AG04450 (cell line): ENCODE measurements around the gene EPB41L4A. TPM values are rescaled to one million over a fixed set of nuclear protein-coding genes. Genes with fewer than 3 reads are reported as not detected.

ENCODE experiments used
- CTCF ChIA-PET: fragments of 300-600, 350-600 bp; formaldehyde crosslinking; extraction: SDS; loops from one replicate; lab custom pipeline; 2022; ENCODE audit warnings: antibody characterized with exemption, inconsistent platforms; lab: Charles Lee
- POLR2A ChIA-PET: fragments of 350-600 bp; formaldehyde crosslinking; extraction: SDS; loops from one replicate; lab custom pipeline; 2021; ENCODE audit warnings: antibody characterized with exemption, inconsistent platforms; lab: Yijun Ruan, JAX
- DNase-seq: peaks from one replicate; pipeline ENCODE4 v3.0.0-alpha.2; 2011; ENCODE audit warnings: low read depth, low spot score
- H3K27ac ChIP-seq: one replicate; pipeline ENCODE4 v1.5.1; 2012; ENCODE audit warnings: low read depth, low read length, control low read depth
- H3K27me3 ChIP-seq: one replicate; pipeline ENCODE4 v1.6.0; 2012; ENCODE audit warnings: low read length; ENCODE audit not compliant: control insufficient read depth, insufficient read depth
- H3K4me3 ChIP-seq: 2 replicates; pipeline ENCODE4 v1.5.1; 2011; ENCODE audit warnings: mild to moderate bottlenecking, low read depth, low read length, control low read depth
- H3K9me3 ChIP-seq: 2 replicates; pipeline ENCODE4 v1.5.1; 2012; ENCODE audit warnings: low read length; ENCODE audit not compliant: control insufficient read depth, insufficient read depth
- polyA plus RNA-seq: library from polyadenylated mRNA; depleted of rRNA; stranded (reverse); fragments of >200 nt; gene quantifications from 2 replicates; pipeline ENCODE4 v1.2.3, GENCODE V29; 2011
- TF ChIP-seq, protein P1 (sequence below): IDR thresholded peaks from 2 replicates; pipeline ENCODE4 v1.5.1; 2011; ENCODE audit warnings: low read depth, low read length, control low read depth, inconsistent platforms

EPB41L4A gene
- polyA plus RNA-seq, 1 experiment, result not detected

DNA sequence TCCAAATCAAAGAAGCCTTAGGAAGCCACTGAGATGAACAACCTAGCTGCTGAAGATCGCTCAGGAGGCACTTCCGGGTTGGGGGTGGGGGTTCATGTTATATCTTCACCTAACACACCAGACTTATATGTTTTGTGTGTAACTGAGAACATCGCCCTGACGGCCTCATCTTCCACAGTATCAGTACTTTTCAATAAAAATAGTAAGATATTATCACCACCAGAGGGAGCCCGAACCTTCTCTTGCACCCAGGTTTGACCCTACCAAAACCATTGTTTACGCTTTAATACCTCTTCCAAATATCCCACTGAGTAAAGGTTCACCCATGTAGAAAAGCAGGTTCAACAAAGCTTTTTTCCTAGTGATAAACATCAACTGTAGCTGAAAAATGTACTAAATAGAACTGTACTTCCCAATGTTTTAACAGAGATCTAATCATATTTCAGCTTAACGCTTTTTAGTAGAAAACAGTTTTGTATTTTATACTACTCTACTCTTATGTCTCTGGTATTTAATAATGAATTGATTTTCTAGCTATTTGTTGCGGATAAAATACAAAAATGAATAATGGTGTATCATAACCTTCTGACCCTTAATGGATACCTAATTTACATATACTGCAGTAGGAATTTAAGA lies 244.0 kb downstream of the EPB41L4A start:
- CTCF ChIA-PET, result interaction anchor here (0.5 to 3.5 kb wide), 34 partner anchors 10 to 1437 kb away, joined by 3 to 30 read pairs (median 4); partner anchors contain the start of gene EPB41L4A
- no peak for DNase-seq
- no peak overlapping the region for H3K4me3 ChIP-seq
- no peaks in the 10 kb centered on the region for H3K9me3 ChIP-seq
- H3K27me3 ChIP-seq, result no peaks in the 10 kb centered on the region
- TF ChIP-seq, protein P1, sequence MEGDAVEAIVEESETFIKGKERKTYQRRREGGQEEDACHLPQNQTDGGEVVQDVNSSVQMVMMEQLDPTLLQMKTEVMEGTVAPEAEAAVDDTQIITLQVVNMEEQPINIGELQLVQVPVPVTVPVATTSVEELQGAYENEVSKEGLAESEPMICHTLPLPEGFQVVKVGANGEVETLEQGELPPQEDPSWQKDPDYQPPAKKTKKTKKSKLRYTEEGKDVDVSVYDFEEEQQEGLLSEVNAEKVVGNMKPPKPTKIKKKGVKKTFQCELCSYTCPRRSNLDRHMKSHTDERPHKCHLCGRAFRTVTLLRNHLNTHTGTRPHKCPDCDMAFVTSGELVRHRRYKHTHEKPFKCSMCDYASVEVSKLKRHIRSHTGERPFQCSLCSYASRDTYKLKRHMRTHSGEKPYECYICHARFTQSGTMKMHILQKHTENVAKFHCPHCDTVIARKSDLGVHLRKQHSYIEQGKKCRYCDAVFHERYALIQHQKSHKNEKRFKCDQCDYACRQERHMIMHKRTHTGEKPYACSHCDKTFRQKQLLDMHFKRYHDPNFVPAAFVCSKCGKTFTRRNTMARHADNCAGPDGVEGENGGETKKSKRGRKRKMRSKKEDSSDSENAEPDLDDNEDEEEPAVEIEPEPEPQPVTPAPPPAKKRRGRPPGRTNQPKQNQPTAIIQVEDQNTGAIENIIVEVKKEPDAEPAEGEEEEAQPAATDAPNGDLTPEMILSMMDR, result peak; percentile 68
- POLR2A ChIA-PET, result no interaction called here
- no peak overlapping the region for H3K27ac ChIP-seq

- Histone ChIP-seq H3K27ac (no peak overlapping the region), H3K9me3 (no peaks in the 10 kb centered on the region), H3K27me3 (no peaks in the 10 kb centered on the region), H3K4me3 (no peak overlapping the region)
- ChIA-PET CTCF (interaction anchor here (0.5 to 5.3 kb wide), 5 partner anchors 9 to 1003 kb away, joined by 3 to 30 read pairs (median 4); no protein-coding TSS in a partner anchor), POLR2A (interaction anchor here (1.1 kb wide), 1 partner anchor 10 kb away, joined by 8 read pairs; no protein-coding TSS in a partner anchor)
- DNase-seq, result no peak
- TF ChIP-seq, protein P1, result no peak
These were observed 253.0 kb downstream of the EPB41L4A start for GRCh38 chr5:112165897-112166737.

DNA sequence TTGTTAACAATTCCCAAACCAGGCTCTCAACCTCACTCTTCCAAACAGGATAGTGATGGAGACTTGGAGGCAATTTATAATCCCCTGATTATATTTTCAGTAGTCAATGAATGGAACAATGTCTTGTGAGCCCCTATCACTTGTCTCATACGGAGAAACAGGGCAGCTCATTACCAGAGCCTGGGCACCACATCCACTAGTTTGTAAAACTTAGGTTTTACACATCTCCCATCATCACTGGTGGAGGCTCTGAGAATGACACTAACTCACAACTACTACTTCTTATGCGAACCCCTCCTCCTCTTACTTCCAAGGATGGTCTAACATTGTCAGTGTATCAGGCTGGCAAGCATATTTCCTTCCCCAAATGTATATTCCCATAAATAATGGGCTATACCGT lies 253.7 kb downstream of the EPB41L4A start:
- H3K27ac ChIP-seq, result no peak overlapping the region
- TF ChIP-seq, protein P1, result no peak
- ChIA-PET CTCF (interaction anchor here (0.5 to 5.3 kb wide), 4 partner anchors 10 to 634 kb away, joined by 3 to 30 read pairs (median 4); no protein-coding TSS in a partner anchor), POLR2A (interaction anchor here (0.7 kb wide), 1 partner anchor 1057 kb away, joined by 3 read pairs; no protein-coding TSS in a partner anchor)
- no peak overlapping the region for H3K4me3 ChIP-seq
- no peaks in the 10 kb centered on the region for H3K27me3 ChIP-seq
- DNase-seq, result no peak
- no peaks in the 10 kb centered on the region; the same call in 1 of the 2 replicates for H3K9me3 ChIP-seq

DNA sequence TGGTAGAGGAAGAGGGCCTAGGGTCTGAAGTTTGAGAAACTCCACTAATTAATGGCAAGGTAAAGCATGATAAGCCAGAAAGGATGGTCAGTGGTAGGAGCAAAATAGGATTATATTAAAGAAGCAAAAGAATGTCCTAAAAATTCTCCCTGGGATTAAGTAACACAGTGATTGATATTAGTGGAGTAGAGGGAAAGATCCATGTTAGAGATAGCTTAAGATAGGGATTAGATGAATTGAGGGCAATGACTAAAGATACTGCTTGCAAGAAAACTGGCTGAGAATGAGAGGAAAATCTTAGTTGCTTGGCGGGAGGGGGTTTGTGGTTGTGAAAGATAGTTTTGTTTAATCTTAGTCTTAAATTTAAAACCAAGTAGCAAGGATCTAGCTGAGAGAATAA lies 255.6 kb downstream of the EPB41L4A start:
- Histone ChIP-seq H3K27me3 (no peaks in the 10 kb centered on the region), H3K9me3 (no peaks in the 10 kb centered on the region; the same call in 1 of the 2 replicates), H3K27ac (no peak overlapping the region), H3K4me3 (no peak overlapping the region)
- ChIA-PET POLR2A (no interaction called here), CTCF (interaction anchor here (5.3 kb wide), 1 partner anchor 12 kb away, joined by 30 read pairs; no protein-coding TSS in a partner anchor)
- TF ChIP-seq, protein P1, result no peak
- DNase-seq, result no peak
